Right atrium auricular region (tissue), 2 donors: ENCODE measurements around the gene ANAPC1. TPM values are rescaled to one million over a fixed set of nuclear protein-coding genes. Genes with fewer than 3 reads are reported as not detected.
"Not testable (repeated sequence)": the region's sequence is repeated elsewhere in the genome, so short reads cannot be mapped to it uniquely, and the experiment has no call there.

Experiments used
- DNase-seq: peaks from one replicate; pipeline ENCODE4 v3.0.0-alpha.2; 2019; ENCODE audit warnings: low spot score
- H3K27ac ChIP-seq, 2 donors: fragments of 200-600 bp; sonication (generic); 1 replicate in 1 of 2; 2 replicates in 1 of 2; pipeline ENCODE4 v1.5.1; 2016 to 2019
- H3K27me3 ChIP-seq, 2 donors: fragments of 200-600 bp; sonication (generic); one replicate each; pipeline versions ENCODE4 v1.5.1 to v1.6.0; 2017 to 2019
- H3K36me3 ChIP-seq: fragments of 200-600 bp; sonication (generic); one replicate; pipeline ENCODE4 v1.5.1; 2016
- H3K4me1 ChIP-seq, 2 donors: fragments of 200-600 bp; sonication (generic); one replicate each; pipeline versions ENCODE4 v1.5.1 to v1.6.0; 2017 to 2019
- H3K4me3 ChIP-seq, 2 donors: fragments of 200-600 bp; sonication (generic); 1 replicate in 1 of 2; 2 replicates in 1 of 2; pipeline ENCODE4 v1.5.1; 2017 to 2019; ENCODE audit warnings: mild to moderate bottlenecking in 1 of 2, moderate library complexity in 1 of 2
- H3K9me3 ChIP-seq, 2 donors: fragments of 200-600 bp; sonication (generic); one replicate each; pipeline ENCODE4 v1.5.1; 2019
- total RNA-seq, 2 donors: library from RNA; depleted of rRNA; stranded (reverse); fragments of >200 nt; gene quantifications; one replicate each; pipeline ENCODE4 v1.1.0, GENCODE V29; 2016
- TF ChIP-seq, protein P1 (sequence below), 2 donors: fragments of 200-600 bp; sonication (generic); IDR thresholded peaks; one replicate each; pipeline ENCODE4 v1.5.1; 2019; ENCODE audit warnings: antibody characterized with exemption in 2 of 2

The ANAPC1 gene
- total RNA-seq, 2 donors from 2014 or later = 19.0 to 23.5 TPM

DNA sequence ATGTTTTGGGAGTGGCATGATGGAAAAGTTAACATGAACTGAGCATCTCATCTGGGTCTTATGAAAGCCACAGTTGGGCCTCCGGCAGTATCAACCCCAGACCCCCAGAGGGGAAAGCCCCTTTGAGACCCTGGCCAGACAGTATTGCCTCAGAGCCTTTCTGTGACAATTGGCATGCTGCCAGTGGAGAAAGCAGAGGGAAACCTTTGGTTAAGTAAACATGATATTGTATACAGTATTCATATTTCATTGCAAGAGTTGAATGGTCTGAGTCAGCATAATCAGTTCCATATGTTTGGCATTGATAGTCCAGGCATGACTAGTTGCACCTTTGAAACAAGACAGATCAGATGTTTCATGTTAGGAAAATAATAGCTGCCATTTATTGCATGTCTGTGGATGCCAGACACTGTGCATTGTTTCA is 34.4 kb upstream of the ANAPC1 start:
- no peak overlapping the region for H3K27ac ChIP-seq
- no peak overlapping the region for H3K4me3 ChIP-seq
- TF ChIP-seq, protein P1, sequence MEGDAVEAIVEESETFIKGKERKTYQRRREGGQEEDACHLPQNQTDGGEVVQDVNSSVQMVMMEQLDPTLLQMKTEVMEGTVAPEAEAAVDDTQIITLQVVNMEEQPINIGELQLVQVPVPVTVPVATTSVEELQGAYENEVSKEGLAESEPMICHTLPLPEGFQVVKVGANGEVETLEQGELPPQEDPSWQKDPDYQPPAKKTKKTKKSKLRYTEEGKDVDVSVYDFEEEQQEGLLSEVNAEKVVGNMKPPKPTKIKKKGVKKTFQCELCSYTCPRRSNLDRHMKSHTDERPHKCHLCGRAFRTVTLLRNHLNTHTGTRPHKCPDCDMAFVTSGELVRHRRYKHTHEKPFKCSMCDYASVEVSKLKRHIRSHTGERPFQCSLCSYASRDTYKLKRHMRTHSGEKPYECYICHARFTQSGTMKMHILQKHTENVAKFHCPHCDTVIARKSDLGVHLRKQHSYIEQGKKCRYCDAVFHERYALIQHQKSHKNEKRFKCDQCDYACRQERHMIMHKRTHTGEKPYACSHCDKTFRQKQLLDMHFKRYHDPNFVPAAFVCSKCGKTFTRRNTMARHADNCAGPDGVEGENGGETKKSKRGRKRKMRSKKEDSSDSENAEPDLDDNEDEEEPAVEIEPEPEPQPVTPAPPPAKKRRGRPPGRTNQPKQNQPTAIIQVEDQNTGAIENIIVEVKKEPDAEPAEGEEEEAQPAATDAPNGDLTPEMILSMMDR (IDR thresholded peaks at IDR 0.05) = no peak
- H3K36me3 ChIP-seq = peaks cover 5% of the 10 kb centered on the region
- no peaks in the 10 kb centered on the region for H3K9me3 ChIP-seq
- H3K27me3 ChIP-seq = no peaks in the 10 kb centered on the region
- DNase-seq = no peak
- peaks cover 0 to 9% of the 10 kb centered on the region in 2 donors for H3K4me1 ChIP-seq

DNA sequence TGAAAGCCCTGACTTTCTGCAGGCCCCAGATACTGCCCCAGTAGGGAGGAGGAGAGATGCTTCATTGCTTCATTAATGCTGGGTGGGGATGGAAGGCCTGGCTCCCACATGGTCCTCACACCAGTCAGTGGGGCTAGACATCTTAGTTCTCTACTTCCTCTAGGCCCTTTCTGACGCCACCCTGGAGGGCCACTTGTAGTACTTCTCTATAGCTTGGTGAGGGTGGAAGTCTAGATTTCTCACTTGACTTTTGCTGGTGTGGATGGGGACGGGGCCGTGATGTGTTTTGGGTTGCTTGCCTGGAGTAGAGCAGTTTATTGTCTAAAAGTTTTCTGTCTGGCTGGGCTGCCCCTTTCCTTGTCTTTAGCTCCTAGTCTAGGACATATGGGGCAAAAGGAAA is 33.1 kb upstream of the ANAPC1 start:
- no peak overlapping the region for H3K27ac ChIP-seq
- no peaks in the 10 kb centered on the region for H3K27me3 ChIP-seq
- H3K9me3 ChIP-seq = no peaks in the 10 kb centered on the region
- H3K4me1 ChIP-seq = peaks cover 0 to 17% of the 10 kb centered on the region in 2 donors
- no peak for DNase-seq
- H3K36me3 ChIP-seq = no peaks in the 10 kb centered on the region
- TF ChIP-seq, protein P1 (IDR thresholded peaks at IDR 0.05) = no peak
- no peak overlapping the region for H3K4me3 ChIP-seq

DNA sequence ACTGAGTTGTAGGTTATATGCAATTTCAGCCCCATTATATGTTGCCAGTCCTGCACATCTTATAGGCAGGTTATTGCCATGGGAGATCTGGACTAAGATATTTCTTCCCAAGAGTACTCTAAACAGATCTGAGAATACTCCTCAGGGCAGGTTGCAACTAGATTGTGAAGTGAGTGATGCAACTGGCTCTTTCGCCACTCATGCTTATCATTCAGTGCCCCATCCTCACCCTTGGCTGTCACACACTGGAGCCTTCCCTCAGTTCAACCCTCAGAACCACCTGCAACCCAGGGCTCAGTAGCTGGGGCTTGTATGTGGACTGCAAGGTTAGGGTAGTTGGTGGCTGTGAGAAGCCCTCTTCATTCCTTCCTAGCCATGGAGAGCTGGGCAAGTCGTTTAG is 28.6 kb upstream of the ANAPC1 start:
- no peaks in the 10 kb centered on the region for H3K27me3 ChIP-seq
- H3K4me1 ChIP-seq = peaks cover 0 to 34% of the 10 kb centered on the region in 2 donors
- H3K4me3 ChIP-seq = no peak overlapping the region
- H3K27ac ChIP-seq = no peak overlapping the region
- no peaks in the 10 kb centered on the region for H3K9me3 ChIP-seq
- no peak for DNase-seq
- no peaks in the 10 kb centered on the region for H3K36me3 ChIP-seq
- TF ChIP-seq, protein P1 (IDR thresholded peaks at IDR 0.05) = no peak

DNA sequence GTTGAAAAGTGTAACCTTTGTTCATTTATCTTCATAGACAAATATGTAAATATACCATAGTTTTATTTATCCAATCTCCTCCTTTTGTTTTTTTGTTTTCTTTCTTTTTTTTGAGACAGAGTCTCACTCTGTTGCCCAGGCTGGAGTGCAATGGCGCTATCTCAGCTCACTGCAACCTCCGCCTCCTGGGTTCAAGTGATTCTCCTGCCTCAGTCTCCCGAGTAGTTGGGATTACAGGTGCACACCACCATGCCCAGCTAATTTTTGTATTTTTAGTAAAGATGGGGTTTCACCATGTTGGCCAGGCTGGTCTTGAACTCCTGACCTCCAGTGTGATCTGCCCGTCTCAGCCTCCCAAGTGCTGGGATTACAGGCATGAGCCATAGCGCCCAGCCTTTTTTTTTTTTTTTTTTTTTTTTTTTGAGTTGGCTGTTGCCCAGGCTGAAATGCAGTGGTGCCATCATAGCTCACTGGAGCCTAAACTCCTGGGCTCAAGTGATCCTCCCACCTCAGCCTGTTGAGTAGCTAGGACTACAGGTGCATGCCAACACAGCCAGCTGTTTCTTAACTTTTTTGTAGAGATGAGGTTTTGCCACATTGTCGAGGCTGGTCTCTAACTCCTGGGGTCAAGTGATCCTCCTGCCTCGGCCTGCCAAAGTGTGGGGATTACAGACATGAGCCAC is 27.4 kb upstream of the ANAPC1 start:
- not testable (repeated sequence) for DNase-seq, H3K4me3 ChIP-seq, H3K27ac ChIP-seq, H3K36me3 ChIP-seq, H3K9me3 ChIP-seq, H3K27me3 ChIP-seq
- peaks cover 0 to 45% of the 10 kb centered on the region in 2 donors for H3K4me1 ChIP-seq

DNA sequence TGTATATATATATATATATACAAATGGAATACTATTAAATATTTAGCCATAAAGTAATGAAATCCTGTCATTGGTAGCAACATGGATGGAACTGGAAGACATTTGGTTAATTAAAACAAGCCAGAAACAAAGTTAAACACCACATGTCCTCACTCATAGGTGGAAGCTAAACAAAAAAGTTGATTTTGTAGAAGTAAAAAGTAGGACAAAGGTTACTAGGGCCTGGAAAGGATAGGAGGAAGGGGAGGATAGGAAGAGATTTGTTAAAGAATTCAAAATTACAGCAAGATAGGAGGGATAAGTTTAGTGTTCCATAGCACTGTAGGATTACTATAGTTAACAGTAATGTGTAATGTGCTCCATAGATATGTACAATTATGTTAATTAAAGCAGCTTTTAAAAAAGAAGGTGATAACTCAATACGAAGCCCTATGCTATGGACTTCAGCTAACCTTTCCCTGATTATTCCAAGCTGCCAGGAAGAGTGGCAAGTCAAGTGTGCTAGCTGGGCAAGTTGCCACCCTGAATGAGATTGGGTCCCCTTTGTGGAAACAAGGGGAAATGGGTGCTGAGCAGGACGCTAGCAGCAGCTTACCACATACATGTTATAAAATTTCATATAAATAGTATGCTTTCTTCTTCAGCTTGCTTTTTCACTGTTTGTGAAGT is 26.8 kb upstream of the ANAPC1 start:
- TF ChIP-seq, protein P1 (IDR thresholded peaks at IDR 0.05) = no peak
- Histone ChIP-seq H3K9me3 (no peaks in the 10 kb centered on the region), H3K27ac (peak overlapping the region in 1 of 2 donors; percentile 8), H3K4me1 (peaks cover 0 to 52% of the 10 kb centered on the region in 2 donors), H3K27me3 (no peaks in the 10 kb centered on the region), H3K36me3 (no peaks in the 10 kb centered on the region), H3K4me3 (no peak overlapping the region)
- no peak for DNase-seq

DNA sequence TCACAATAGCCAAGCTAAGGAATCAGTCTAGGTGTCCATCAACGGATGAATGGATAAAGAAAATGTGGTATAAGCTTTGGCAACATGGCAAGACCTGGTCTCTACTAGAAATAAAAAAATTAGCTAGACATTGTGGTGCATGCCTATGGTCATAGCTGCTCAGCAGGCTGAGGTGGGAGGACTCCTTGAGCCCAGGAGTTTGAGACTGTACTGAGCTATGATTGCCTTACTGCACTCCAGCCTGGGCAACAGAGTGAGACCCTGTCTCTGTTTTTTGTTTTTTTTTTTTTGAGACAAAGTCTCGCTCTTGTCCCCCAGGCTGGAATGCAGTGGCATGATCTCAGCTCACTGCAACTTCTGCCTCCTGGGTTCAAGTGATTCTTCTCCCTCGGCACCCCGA is 26.0 kb upstream of the ANAPC1 start:
- H3K27ac ChIP-seq, H3K4me3 ChIP-seq, H3K27me3 ChIP-seq, H3K9me3 ChIP-seq, DNase-seq, H3K36me3 ChIP-seq: not testable (repeated sequence)
- H3K4me1 ChIP-seq = peaks cover 0 to 59% of the 10 kb centered on the region in 2 donors
